Right ventricle myocardium superior (tissue), 1 donor: ENCODE data around the gene TOR2A. TPM values are rescaled to one million over a fixed set of nuclear protein-coding genes. Genes with fewer than 3 reads are reported as not detected.
"Not testable (repeated sequence)": the region's sequence is repeated elsewhere in the genome, so short reads cannot be mapped to it uniquely, and the experiment has no call there.

Experiments used
- ATAC-seq: fragments of 200-7000 bp; cut with Tn5 transposase; one replicate; pipeline ENCODE4 v1.9.1; 2020; ENCODE audit warnings: mild to moderate bottlenecking; ENCODE audit not compliant: poor library complexity
- DNase-seq: peaks from one replicate; pipeline ENCODE4 v3.0.0-alpha.2; 2020
- intact Hi-C: fragments of 100-400 bp; cut with DNase I; formaldehyde crosslinking; loops from one replicate; pipeline ENCODE4 v1.11.2; 2022
- total RNA-seq: library from RNA; stranded (reverse); fragmentation: NEBNext Ultra II Directional; extraction: Animal tissue kit (Norgen Biotek cat#: 25700); gene quantifications from one replicate; pipeline ENCODE4 v1.2.1, GENCODE V29; 2021
- donor health status: DM: no; HTN: yes; CAD: no; lungs with severe emphysema.

TOR2A gene
- total RNA-seq, 1 donor from 2014 or later = 3.3 TPM

- DNase-seq = no peak
- no peak for ATAC-seq
- intact Hi-C loops = no loop called here
Measured at GRCh38 chr9:127770583-127770904, 35.5 kb upstream of the TOR2A start.

GRCh38 chr9:127769929-127770582 is 35.0 kb upstream of the TOR2A start:
- no peak for ATAC-seq
- DNase-seq = peak; percentile 47
- intact Hi-C loops = no loop called here

GRCh38 chr9:127769101-127769500 is 34.0 kb upstream of the TOR2A start:
- DNase-seq (no peak), ATAC-seq (no peak)
- intact Hi-C loops = no loop called here

- no peak for ATAC-seq
- intact Hi-C loops = no loop called here
- no peak for DNase-seq
Measured at GRCh38 chr9:127768698-127769097, 33.6 kb upstream of the TOR2A start.

GRCh38 chr9:127767909-127768331 is 32.8 kb upstream of the TOR2A start:
- DNase-seq = no peak

GRCh38 chr9:127767410-127767809 is 32.3 kb upstream of the TOR2A start:
- intact Hi-C loops = no loop called here
- DNase-seq = no peak

More at GRCh38 chr9:127767909-127768331, 32.8 kb upstream of the TOR2A start:
- intact Hi-C loops = no loop called here
- no peak for ATAC-seq

GRCh38 chr9:127765418-127765817 is 30.3 kb upstream of the TOR2A start:
- DNase-seq (no peak), ATAC-seq (no peak)
- intact Hi-C loops = no loop called here

More at GRCh38 chr9:127767410-127767809, 32.3 kb upstream of the TOR2A start:
- ATAC-seq = no peak

GRCh38 chr9:127763918-127764384 is 28.9 kb upstream of the TOR2A start:
- intact Hi-C loops = no loop called here
- DNase-seq (peak; percentile 75), ATAC-seq (peak; percentile 38)

GRCh38 chr9:127762111-127762676 is 27.1 kb upstream of the TOR2A start:
- ATAC-seq = peak; percentile 64
- intact Hi-C loops = no loop called here

GRCh38 chr9:127761491-127761956 is 26.4 kb upstream of the TOR2A start:
- no peak for DNase-seq
- intact Hi-C loops = no loop called here
- no peak for ATAC-seq

More at GRCh38 chr9:127762111-127762676, 27.1 kb upstream of the TOR2A start:
- DNase-seq = peak; percentile 82

- DNase-seq = no peak
- no peak for ATAC-seq
- intact Hi-C loops = no loop called here
Measured at GRCh38 chr9:127761061-127761460, 26.0 kb upstream of the TOR2A start.

- intact Hi-C loops = no loop called here
- ATAC-seq (no peak), DNase-seq (no peak)
Measured at GRCh38 chr9:127758843-127759242, 23.7 kb upstream of the TOR2A start.

- intact Hi-C loops, ATAC-seq, DNase-seq: not testable (repeated sequence)
Measured at GRCh38 chr9:127756776-127757175, 21.7 kb upstream of the TOR2A start.

GRCh38 chr9:127756233-127756632 is 21.1 kb upstream of the TOR2A start:
- intact Hi-C loops = no loop called here
- no peak for ATAC-seq
- no peak for DNase-seq

- DNase-seq = no peak
Measured at GRCh38 chr9:127755061-127756060, 20.3 kb upstream of the TOR2A start.

GRCh38 chr9:127754099-127755060 is 19.3 kb upstream of the TOR2A start:
- ATAC-seq = no peak
- intact Hi-C loops = no loop called here
- no peak for DNase-seq

More at GRCh38 chr9:127755061-127756060, 20.3 kb upstream of the TOR2A start:
- intact Hi-C loops = no loop called here
- ATAC-seq = peak; percentile 39

- intact Hi-C loops = no loop called here
- DNase-seq (no peak), ATAC-seq (no peak)
Measured at GRCh38 chr9:127753622-127754021, 18.5 kb upstream of the TOR2A start.

- intact Hi-C loops = no loop called here
- no peak for DNase-seq
- no peak for ATAC-seq
Measured at GRCh38 chr9:127753148-127753547, 18.1 kb upstream of the TOR2A start.
